ENCODE data around the gene NKX6-2. TPM values are rescaled to one million over a fixed set of nuclear protein-coding genes. Genes with fewer than 3 reads are reported as not detected.

The NKX6-2 gene
- total RNA-seq, 6 experiments from 2014 or later, result not detected

DNA sequence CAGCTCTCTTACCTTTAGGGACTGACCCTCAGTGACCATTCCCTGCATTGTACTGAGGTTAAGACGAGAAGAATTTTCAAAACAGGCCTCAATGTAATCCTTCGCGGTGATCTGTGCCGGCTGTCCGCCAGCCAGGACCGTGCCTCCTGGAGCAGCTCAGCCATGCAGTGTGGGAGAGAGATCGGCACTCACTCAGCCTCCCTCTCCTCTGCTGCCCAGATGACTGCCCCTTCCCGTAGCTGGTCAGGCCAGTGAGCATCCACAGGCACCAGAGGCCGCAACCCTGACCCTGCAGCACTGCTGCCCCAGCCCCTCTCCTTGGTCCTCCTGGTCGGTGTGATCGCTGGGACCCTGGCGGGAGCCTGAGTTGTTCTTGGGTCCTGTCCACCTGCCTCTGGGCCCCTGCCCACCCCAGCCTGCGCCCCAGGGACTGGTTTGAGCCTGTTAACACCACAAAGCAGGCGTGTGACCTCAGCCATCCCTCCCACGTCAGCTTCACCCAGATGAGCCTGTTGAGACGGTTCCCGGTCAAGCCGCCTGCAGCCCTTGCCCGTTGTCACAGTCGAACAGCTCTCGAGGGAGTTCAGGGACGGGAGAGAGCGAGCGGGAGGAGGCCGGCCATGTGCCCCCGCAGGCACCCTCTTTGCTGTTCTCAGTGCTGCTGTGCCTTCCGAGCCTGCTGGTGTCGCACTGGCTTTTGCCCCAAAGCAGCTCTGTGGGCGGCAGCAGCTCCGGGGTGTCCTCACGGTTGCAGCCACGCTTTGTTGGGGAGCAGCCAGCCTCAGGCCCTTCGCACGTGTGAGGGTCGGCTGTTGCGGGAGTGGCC, 37.2 kb downstream of the NKX6-2 start:
- TF ChIP-seq, protein P1, sequence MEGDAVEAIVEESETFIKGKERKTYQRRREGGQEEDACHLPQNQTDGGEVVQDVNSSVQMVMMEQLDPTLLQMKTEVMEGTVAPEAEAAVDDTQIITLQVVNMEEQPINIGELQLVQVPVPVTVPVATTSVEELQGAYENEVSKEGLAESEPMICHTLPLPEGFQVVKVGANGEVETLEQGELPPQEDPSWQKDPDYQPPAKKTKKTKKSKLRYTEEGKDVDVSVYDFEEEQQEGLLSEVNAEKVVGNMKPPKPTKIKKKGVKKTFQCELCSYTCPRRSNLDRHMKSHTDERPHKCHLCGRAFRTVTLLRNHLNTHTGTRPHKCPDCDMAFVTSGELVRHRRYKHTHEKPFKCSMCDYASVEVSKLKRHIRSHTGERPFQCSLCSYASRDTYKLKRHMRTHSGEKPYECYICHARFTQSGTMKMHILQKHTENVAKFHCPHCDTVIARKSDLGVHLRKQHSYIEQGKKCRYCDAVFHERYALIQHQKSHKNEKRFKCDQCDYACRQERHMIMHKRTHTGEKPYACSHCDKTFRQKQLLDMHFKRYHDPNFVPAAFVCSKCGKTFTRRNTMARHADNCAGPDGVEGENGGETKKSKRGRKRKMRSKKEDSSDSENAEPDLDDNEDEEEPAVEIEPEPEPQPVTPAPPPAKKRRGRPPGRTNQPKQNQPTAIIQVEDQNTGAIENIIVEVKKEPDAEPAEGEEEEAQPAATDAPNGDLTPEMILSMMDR (IDR thresholded peaks at IDR 0.05), result no peak
- H3K4me1 Mint-ChIP-seq (ENCODE audit: low read depth), result peaks cover 3% of the 10 kb centered on the region
- H3K27ac Mint-ChIP-seq, result no peak overlapping the region
- DNase-seq, result no peak
- no peak overlapping the region for H3K4me3 Mint-ChIP-seq
- H3K36me3 Mint-ChIP-seq (ENCODE audit: low read depth), result peaks cover 10% of the 10 kb centered on the region
- H3K9me3 Mint-ChIP-seq, result no peaks in the 10 kb centered on the region
- H3K27me3 Mint-ChIP-seq (ENCODE audit: insufficient read depth), result no peaks in the 10 kb centered on the region; the same call in 1 of the 2 replicates

DNA sequence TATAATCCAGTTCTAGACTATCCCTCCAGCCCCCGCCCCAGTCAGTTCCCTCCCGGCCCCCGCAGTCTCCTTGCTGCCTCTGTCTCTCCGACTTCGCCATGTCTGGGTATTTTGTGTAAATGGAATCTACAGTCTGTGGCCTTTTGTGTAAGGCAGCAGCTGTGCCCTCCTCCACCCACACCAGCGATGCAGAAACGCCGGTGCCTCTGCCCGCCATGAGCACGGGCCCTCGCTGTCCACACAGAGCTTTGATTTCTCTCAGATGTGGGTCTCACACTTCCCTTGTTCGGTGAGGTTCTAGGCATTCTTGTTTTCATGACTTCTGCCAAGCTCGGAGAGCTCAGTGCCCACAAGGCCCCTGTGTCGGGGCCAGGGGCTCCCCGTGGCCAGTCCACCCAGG, 37.8 kb downstream of the NKX6-2 start:
- TF ChIP-seq, protein P1 (IDR thresholded peaks at IDR 0.05), result no peak
- no peak for DNase-seq
- Mint-ChIP-seq H3K27me3 (ENCODE audit: insufficient read depth) (no peaks in the 10 kb centered on the region; the same call in 1 of the 2 replicates), H3K4me3 (no peak overlapping the region), H3K36me3 (ENCODE audit: low read depth) (peaks cover 7% of the 10 kb centered on the region; the same call in 1 of the 2 replicates), H3K4me1 (ENCODE audit: low read depth) (peaks cover 9% of the 10 kb centered on the region), H3K9me3 (no peaks in the 10 kb centered on the region), H3K27ac (no peak overlapping the region)

DNA sequence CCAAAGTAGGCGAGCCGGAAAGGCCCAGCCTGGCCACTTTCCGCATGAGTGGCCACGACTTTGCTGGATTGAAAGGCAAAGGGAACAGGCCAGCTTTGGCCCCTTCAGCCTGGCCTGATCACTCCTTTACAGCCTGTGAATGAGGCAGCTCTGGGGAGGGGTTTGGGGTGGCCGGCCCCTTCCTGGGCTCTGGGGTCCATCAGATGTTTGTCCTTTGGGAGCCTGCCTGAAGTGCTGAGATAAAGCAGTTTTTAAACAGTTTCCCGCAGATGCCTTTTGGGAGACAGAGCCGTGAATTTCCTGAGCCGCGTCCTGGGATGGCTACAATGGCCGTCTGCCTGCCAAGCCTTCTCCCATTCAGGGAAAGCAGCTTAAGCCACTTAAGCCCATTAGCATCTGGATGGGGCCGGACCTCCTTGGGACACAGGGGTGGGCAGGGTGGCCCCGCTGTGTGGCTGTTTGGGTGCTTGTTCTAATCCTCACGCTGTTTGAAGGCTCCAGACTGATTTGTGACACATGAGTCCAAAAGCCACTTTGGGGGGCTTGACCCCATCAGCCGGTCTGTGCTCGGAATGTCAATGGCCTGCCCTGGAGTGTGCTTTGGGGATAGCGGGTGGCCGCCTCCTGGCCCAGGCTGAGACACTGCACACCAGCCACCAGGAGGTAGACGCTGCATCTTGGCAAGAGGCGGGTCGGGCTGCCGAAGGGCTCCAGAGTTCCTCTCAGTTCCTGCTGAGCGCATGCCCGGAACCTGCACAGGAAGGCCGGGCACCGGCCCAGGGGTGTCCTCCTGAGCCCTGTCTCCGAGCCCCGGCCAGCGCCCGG, 38.9 kb downstream of the NKX6-2 start:
- TF ChIP-seq, protein P1 (IDR thresholded peaks at IDR 0.05), result no peak
- no peak overlapping the region for H3K27ac Mint-ChIP-seq
- H3K4me3 Mint-ChIP-seq, result no peak overlapping the region
- H3K4me1 Mint-ChIP-seq (ENCODE audit: low read depth), result peaks cover 9% of the 10 kb centered on the region
- no peak for DNase-seq
- peaks cover 7% of the 10 kb centered on the region; the same call in 1 of the 2 replicates for H3K36me3 Mint-ChIP-seq (ENCODE audit: low read depth)
- H3K9me3 Mint-ChIP-seq, result no peaks in the 10 kb centered on the region
- no peaks in the 10 kb centered on the region; the same call in 1 of the 2 replicates for H3K27me3 Mint-ChIP-seq (ENCODE audit: insufficient read depth)

DNA sequence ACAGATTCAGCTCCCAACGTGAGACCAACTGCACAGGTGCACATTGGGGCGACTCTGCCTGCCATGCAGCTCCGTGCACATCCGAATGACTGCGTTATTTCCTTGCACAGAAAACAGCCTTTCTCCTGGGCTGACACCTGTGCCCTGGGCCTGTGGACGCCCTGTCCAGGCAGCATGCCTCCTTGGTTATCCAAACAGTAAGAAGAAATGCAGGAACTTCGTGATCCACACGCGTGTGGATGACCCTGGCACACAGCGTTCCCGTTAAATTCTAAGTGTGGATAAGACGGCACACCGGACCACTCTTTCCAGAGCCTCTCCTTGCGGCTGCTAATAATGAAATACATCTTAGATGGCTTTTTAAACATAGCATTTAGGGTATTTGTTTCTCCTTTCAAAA, 39.6 kb downstream of the NKX6-2 start:
- Mint-ChIP-seq H3K36me3 (ENCODE audit: low read depth) (peaks cover 7% of the 10 kb centered on the region; the same call in 1 of the 2 replicates), H3K4me1 (ENCODE audit: low read depth) (peaks cover 9% of the 10 kb centered on the region), H3K27ac (no peak overlapping the region), H3K4me3 (no peak overlapping the region), H3K27me3 (ENCODE audit: insufficient read depth) (no peaks in the 10 kb centered on the region; the same call in 1 of the 2 replicates), H3K9me3 (no peaks in the 10 kb centered on the region)
- TF ChIP-seq, protein P1 (IDR thresholded peaks at IDR 0.05), result no peak
- DNase-seq, result no peak

DNA sequence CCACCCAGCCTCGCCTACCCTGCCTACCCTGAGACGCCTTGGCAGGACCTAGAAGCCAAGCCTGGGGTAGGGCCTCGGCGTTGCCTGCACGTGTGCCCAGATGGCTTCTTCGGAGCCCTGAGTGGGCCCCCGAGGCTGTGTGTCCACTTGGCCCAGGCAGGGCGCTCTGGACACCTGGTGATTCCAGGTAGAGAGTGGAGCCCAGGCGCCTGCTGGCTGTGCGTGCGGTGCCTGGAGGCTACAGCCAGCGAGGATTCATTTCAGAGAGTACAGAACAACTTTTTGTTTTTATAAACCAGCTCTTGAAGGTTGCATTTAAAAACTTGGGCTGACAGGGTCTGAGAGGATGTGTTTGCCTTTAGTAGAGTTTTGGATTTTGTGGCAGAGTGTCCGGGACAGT, 40.0 kb downstream of the NKX6-2 start:
- TF ChIP-seq, protein P1 (IDR thresholded peaks at IDR 0.05), result no peak
- no peak for DNase-seq
- H3K36me3 Mint-ChIP-seq (ENCODE audit: low read depth), result peaks cover 7% of the 10 kb centered on the region; the same call in 1 of the 2 replicates
- H3K27ac Mint-ChIP-seq, result no peak overlapping the region
- H3K4me1 Mint-ChIP-seq (ENCODE audit: low read depth), result peaks cover 9% of the 10 kb centered on the region
- no peaks in the 10 kb centered on the region for H3K9me3 Mint-ChIP-seq
- H3K4me3 Mint-ChIP-seq, result no peak overlapping the region
- H3K27me3 Mint-ChIP-seq (ENCODE audit: insufficient read depth), result no peaks in the 10 kb centered on the region; the same call in 1 of the 2 replicates

Data from HFFc6 (cell line).